OCI-LY1 (cell line): Measurements from ENCODE around the gene HOXA7.

Source experiments
- H2AFZ ChIP-seq: fragments of 200-600 bp; sonication (generic), shearing (Covaris generic); 2 replicates; pipeline ENCODE4 v1.6.0; 2014; ENCODE audit warnings: antibody characterized with exemption, mild to moderate bottlenecking, low read length
- H3F3A ChIP-seq: fragments of 200-600 bp; sonication (generic), shearing (Covaris generic); 2 replicates; pipeline ENCODE4 v1.6.0; 2014; ENCODE audit warnings: mild to moderate bottlenecking, antibody characterized with exemption, low read length, moderate library complexity; ENCODE audit not compliant: insufficient read depth
- H3K27ac ChIP-seq: fragments of 200-600 bp; sonication (generic); 2 replicates; pipeline ENCODE4 v1.5.1; 2014; ENCODE audit warnings: low read length, mixed run types, mild to moderate bottlenecking, low read depth; ENCODE audit not compliant: poor library complexity, severe bottlenecking
- H3K27me3 ChIP-seq: fragments of 200-600 bp; sonication (generic); 2 replicates; pipeline ENCODE4 v1.6.0; 2014; ENCODE audit warnings: antibody characterized with exemption, mild to moderate bottlenecking, low read length, moderate library complexity; ENCODE audit not compliant: insufficient read depth
- H3K36me3 ChIP-seq: fragments of 200-600 bp; sonication (generic); 2 replicates; pipeline ENCODE4 v1.6.1; 2014; ENCODE audit warnings: mild to moderate bottlenecking, antibody characterized with exemption, low read length, moderate library complexity, mixed read lengths; ENCODE audit not compliant: insufficient read depth
- H3K4me1 ChIP-seq: fragments of 200-600 bp; sonication (generic); 2 replicates; pipeline ENCODE4 v1.5.1; 2014; ENCODE audit warnings: mild to moderate bottlenecking, low read length, moderate library complexity; ENCODE audit not compliant: insufficient read depth, severe bottlenecking
- H3K4me2 ChIP-seq: fragments of 200-600 bp; sonication (generic), shearing (Covaris generic); 2 replicates; pipeline ENCODE4 v1.6.1; 2014; ENCODE audit warnings: low read length
- H3K4me3 ChIP-seq: fragments of 200-600 bp; sonication (generic); 2 replicates; pipeline ENCODE4 v1.5.1; 2014; ENCODE audit warnings: low read length, low read depth, mild to moderate bottlenecking, mixed read lengths; ENCODE audit not compliant: poor library complexity, severe bottlenecking
- H3K79me2 ChIP-seq: fragments of 200-600 bp; shearing (Covaris generic); 2 replicates; pipeline ENCODE4 v1.6.1; 2016; ENCODE audit warnings: mixed run types, low read length, mixed read lengths; ENCODE audit not compliant: insufficient read depth
- H3K9ac ChIP-seq: fragments of 200-600 bp; sonication (generic), shearing (Covaris generic); 2 replicates; pipeline ENCODE4 v1.6.1; 2014; ENCODE audit warnings: mild to moderate bottlenecking, low read length, mixed read lengths
- H3K9me2 ChIP-seq: fragments of 200-600 bp; sonication (generic), shearing (Covaris generic); 2 replicates; pipeline ENCODE4 v1.6.1; 2014; ENCODE audit warnings: low read depth, mild to moderate bottlenecking, low read length, mixed read lengths
- H3K9me3 ChIP-seq: fragments of 200-600 bp; shearing (Covaris generic); 2 replicates; pipeline ENCODE4 v1.6.1; 2014; ENCODE audit warnings: low read length, mixed read lengths
- H4K20me1 ChIP-seq: fragments of 200-600 bp; sonication (generic), shearing (Covaris generic); 2 replicates; pipeline ENCODE4 v1.6.0; 2016; ENCODE audit warnings: mild to moderate bottlenecking, low read length; ENCODE audit not compliant: insufficient read depth
- CTCF ChIP-seq: fragments of 200-600 bp; sonication (generic), shearing (Covaris generic); IDR thresholded peaks from 2 replicates; pipeline ENCODE4 v1.5.1; 2017; ENCODE audit warnings: mild to moderate bottlenecking, antibody characterized with exemption, low read length, moderate library complexity, mixed read lengths
- EZH2 ChIP-seq: fragments of 200-600 bp; sonication (generic), shearing (Covaris generic); IDR thresholded peaks from 2 replicates; pipeline ENCODE4 v1.8.0; 2017; ENCODE audit warnings: borderline replicate concordance, mixed run types, mild to moderate bottlenecking, antibody characterized with exemption, low read length, moderate library complexity, mixed read lengths

HOXA7 gene

GRCh38 chr7:27182861-27183681 lies 26.6 kb upstream of the HOXA7 start:
- H3K4me1 ChIP-seq = peaks cover 16% of the 10 kb centered on the region
- no peaks in the 10 kb centered on the region for H3K9me2 ChIP-seq
- no peak overlapping the region for H2AFZ ChIP-seq
- H3K27me3 ChIP-seq = peaks cover 18% of the 10 kb centered on the region
- no peaks in the 10 kb centered on the region for H3K9me3 ChIP-seq
- H3F3A ChIP-seq = no peaks in the 10 kb centered on the region
- H3K4me3 ChIP-seq = peak overlapping the region; percentile 54
- no peaks in the 10 kb centered on the region for H4K20me1 ChIP-seq
- peak overlapping the region; percentile 57; the same call in 1 of the 2 replicates for H3K4me2 ChIP-seq
- H3K36me3 ChIP-seq = no peaks in the 10 kb centered on the region
- H3K27ac ChIP-seq = no peak overlapping the region
- H3K79me2 ChIP-seq = no peaks in the 10 kb centered on the region
- H3K9ac ChIP-seq = no peak overlapping the region
- TF ChIP-seq EZH2 (no peak), CTCF (no peak)

GRCh38 chr7:27182285-27182841 lies 25.9 kb upstream of the HOXA7 start:
- H3F3A ChIP-seq = no peaks in the 10 kb centered on the region
- no peak overlapping the region for H3K4me3 ChIP-seq
- H3K36me3 ChIP-seq = no peaks in the 10 kb centered on the region
- peaks cover 18% of the 10 kb centered on the region for H3K27me3 ChIP-seq
- H3K27ac ChIP-seq = no peak overlapping the region
- no peaks in the 10 kb centered on the region for H4K20me1 ChIP-seq
- TF ChIP-seq EZH2 = no peak
- TF ChIP-seq CTCF = no peak
- no peaks in the 10 kb centered on the region for H3K9me3 ChIP-seq
- no peak overlapping the region for H2AFZ ChIP-seq
- H3K9me2 ChIP-seq = no peaks in the 10 kb centered on the region
- no peaks in the 10 kb centered on the region for H3K79me2 ChIP-seq
- H3K9ac ChIP-seq = no peak overlapping the region
- H3K4me2 ChIP-seq = no peak overlapping the region
- H3K4me1 ChIP-seq = peaks cover 16% of the 10 kb centered on the region

- no peaks in the 10 kb centered on the region for H3K9me2 ChIP-seq
- no peaks in the 10 kb centered on the region for H3K9me3 ChIP-seq
- H3K4me3 ChIP-seq = no peak overlapping the region
- H3K9ac ChIP-seq = no peak overlapping the region
- no peaks in the 10 kb centered on the region for H3K79me2 ChIP-seq
- peaks cover 18% of the 10 kb centered on the region for H3K27me3 ChIP-seq
- H3F3A ChIP-seq = no peaks in the 10 kb centered on the region
- no peaks in the 10 kb centered on the region for H3K36me3 ChIP-seq
- H4K20me1 ChIP-seq = no peaks in the 10 kb centered on the region
- TF ChIP-seq EZH2 (no peak), CTCF (no peak)
- H2AFZ ChIP-seq = no peak overlapping the region
- H3K4me2 ChIP-seq = no peak overlapping the region
- no peak overlapping the region for H3K27ac ChIP-seq
- peaks cover 16% of the 10 kb centered on the region for H3K4me1 ChIP-seq
Observed at GRCh38 chr7:27181795-27182275, 25.4 kb upstream of the HOXA7 start.
